ENCODE measurements around the gene GID4.

The GID4 gene

GRCh38 chr17:18055597-18055996 is 16.4 kb downstream of the GID4 start:
- TF ChIP-seq CTCF (IDR thresholded peaks at IDR 0.05; ENCODE audit: extremely low read depth, insufficient read depth, missing control alignments), result no peak
- in situ Hi-C loops (cut with MboI; ENCODE audit: low pct_unique_long_range_greater_than_20kb, low sequenced_read_pairs, unreplicated experiment), result no loop called here
- no peak for DNase-seq (ENCODE audit: low spot score)

GRCh38 chr17:18056214-18056613 is 17.0 kb downstream of the GID4 start:
- in situ Hi-C loops (cut with MboI; ENCODE audit: low pct_unique_long_range_greater_than_20kb, low sequenced_read_pairs, unreplicated experiment), result no loop called here
- TF ChIP-seq CTCF (IDR thresholded peaks at IDR 0.05; ENCODE audit: extremely low read depth, insufficient read depth, missing control alignments), result no peak
- DNase-seq (ENCODE audit: low spot score), result no peak

- DNase-seq (ENCODE audit: low spot score), result no peak
- TF ChIP-seq CTCF (IDR thresholded peaks at IDR 0.05; ENCODE audit: extremely low read depth, insufficient read depth, missing control alignments), result no peak
- in situ Hi-C loops (cut with MboI; ENCODE audit: low pct_unique_long_range_greater_than_20kb, low sequenced_read_pairs, unreplicated experiment), result no loop called here
Observed at GRCh38 chr17:18059283-18059682, 20.1 kb downstream of the GID4 start.

GRCh38 chr17:18064053-18064452 is 24.8 kb downstream of the GID4 start:
- in situ Hi-C loops (cut with MboI; ENCODE audit: low pct_unique_long_range_greater_than_20kb, low sequenced_read_pairs, unreplicated experiment), result no loop called here
- no peak for DNase-seq (ENCODE audit: low spot score)
- TF ChIP-seq CTCF (IDR thresholded peaks at IDR 0.05; ENCODE audit: extremely low read depth, insufficient read depth, missing control alignments), result no peak

GRCh38 chr17:18065546-18065945 is 26.3 kb downstream of the GID4 start:
- in situ Hi-C loops (cut with MboI; ENCODE audit: low pct_unique_long_range_greater_than_20kb, low sequenced_read_pairs, unreplicated experiment), result no loop called here
- no peak for TF ChIP-seq CTCF (IDR thresholded peaks at IDR 0.05; ENCODE audit: extremely low read depth, insufficient read depth, missing control alignments)
- no peak for DNase-seq (ENCODE audit: low spot score)

GRCh38 chr17:18066866-18067265 is 27.7 kb downstream of the GID4 start:
- no peak for TF ChIP-seq CTCF (IDR thresholded peaks at IDR 0.05; ENCODE audit: extremely low read depth, insufficient read depth, missing control alignments)
- DNase-seq (ENCODE audit: low spot score), result no peak
- in situ Hi-C loops (cut with MboI; ENCODE audit: low pct_unique_long_range_greater_than_20kb, low sequenced_read_pairs, unreplicated experiment), result no loop called here

GRCh38 chr17:18069101-18069500 is 29.9 kb downstream of the GID4 start:
- in situ Hi-C loops (cut with MboI; ENCODE audit: low pct_unique_long_range_greater_than_20kb, low sequenced_read_pairs, unreplicated experiment), result no loop called here
- no peak for DNase-seq (ENCODE audit: low spot score)
- TF ChIP-seq CTCF (IDR thresholded peaks at IDR 0.05; ENCODE audit: extremely low read depth, insufficient read depth, missing control alignments), result no peak
